ENCODE data around the gene CAMK1D.

The CAMK1D gene

DNA sequence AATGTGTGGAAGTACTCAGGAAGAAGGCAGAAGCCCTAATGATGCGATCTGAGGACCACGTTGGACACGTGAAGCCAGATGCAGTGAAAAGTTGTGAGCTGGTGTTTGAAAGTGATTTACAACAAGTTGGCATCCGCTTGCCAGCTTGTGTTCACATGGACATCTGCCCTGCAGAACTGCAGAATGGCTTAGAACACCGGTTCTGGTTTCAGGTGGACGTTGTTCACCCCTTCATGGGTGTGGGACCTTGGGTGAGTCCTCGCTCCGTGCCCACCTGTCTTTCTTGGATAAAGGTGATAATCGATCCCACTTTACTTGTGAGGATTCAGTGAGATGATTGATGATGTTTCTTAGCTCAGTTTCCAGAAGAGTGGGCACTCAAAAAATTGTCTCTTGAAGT, 53.8 kb downstream of the CAMK1D start:
- DNase-seq (ENCODE audit: low spot score) = no peak

DNA sequence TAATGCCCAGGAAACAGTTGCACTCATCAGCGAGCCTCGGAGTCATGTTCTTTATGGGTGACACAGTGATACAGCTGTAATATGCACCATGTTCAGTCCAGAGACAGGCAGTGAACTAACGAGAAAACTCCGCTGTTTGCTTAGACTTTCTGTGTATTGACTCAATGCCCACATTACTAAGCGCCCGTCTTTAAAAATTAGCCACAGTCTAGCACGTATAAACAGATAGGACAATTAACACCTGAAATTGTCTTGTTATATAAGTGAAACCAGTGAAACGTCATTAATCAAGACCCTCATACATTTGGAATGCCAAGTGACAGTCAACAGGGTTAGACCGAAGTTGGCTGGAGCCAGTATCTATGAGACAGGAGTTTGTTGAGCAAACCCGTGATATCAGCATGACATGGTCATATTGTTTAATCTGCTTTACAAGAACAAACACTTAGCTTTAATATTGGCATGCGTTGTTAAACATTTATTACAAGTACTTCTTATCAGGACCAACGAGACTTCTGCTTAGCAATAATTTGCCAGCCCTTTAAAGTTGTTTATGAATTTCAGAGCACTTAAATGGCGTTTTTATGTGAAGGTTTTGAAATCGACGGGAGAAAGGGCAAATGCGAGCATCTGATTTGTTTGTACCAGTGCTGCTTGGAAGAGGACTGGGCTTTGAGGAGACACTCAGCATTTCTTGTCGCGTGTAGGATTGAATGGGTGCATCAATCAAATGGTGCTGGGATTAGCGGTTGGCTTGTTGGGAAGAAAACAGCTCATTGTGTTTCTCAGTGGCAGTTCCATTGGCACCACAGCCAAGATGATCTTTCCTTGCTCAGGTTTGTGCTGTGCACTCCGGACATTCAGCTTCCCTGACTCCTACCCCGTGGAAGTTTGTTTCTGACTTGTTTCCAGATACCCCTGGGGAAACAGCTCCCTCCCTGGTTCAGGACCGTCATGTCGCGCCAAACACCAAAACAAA, 56.3 kb downstream of the CAMK1D start:
- no peak for DNase-seq (ENCODE audit: low spot score)

DNA sequence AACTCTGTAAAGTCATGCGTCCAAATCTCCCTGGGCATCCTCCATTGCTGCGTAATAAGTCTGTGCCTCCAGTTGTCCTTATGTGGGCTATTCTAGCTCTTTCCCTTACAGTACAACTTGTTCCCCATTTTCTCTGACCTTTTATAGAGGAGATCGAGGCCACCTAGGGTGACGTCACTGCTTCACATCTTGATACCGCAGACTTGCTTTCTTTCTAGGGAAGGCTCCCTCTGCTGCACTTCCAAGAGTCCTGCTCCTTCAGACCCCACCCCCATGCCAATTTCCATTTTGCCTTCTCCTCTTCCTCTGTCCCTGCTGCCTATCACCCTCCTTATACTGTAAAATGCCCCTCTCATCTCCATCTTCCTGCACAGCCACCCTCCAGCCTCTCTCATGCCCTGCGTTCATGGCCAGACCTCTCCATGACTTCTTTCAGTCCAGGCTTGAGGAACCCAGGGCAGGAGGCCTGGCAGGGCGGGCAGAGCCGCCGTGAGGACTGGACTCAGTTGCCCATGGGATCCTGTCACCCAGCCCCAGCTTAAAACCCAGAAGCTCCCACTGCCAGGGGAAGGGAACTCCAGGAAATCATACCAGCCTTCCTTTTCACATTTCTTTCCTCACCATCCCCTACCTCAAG, 57.5 kb downstream of the CAMK1D start:
- no peak for DNase-seq (ENCODE audit: low spot score)

DNA sequence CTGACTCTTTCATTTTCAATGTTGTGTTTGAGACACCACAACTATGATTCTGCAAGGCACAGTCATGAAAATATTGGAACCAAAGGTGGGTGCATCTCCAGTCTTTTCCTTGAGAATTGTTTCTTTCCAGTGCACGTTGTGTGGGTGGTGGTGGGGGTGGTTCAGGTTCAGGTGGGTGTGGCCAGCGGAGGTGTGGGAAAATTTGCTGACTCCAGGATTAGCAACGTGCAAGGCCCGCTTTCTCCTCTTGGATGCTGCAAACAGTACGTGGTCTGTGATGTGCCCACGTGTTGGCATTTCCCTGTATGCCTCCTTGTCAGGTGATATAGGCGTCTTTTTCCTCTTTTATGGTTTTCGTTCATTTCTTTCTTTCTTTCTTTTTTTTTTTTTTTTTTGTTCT, 59.1 kb downstream of the CAMK1D start:
- DNase-seq (ENCODE audit: low spot score) = no peak

DNA sequence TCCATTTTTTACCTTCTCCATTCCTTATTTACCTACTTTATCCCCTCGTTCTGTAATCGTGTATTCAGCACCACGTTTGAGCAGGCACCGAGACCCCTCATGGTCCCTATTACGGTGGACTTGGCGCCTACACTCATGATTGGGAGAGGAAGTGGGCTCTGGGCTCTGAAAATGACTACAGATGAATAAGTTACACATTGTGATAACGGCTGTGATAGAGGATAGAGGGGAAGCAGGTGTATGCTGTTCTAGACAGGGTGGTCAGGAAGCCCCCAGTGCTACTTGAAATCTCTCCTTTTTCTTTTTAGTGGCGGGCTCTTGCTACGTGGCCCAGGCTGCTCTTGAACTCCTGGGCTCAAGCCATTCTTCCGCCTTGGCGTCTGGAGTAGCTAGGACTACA, 59.8 kb downstream of the CAMK1D start:
- DNase-seq (ENCODE audit: low spot score) = no peak

DNA sequence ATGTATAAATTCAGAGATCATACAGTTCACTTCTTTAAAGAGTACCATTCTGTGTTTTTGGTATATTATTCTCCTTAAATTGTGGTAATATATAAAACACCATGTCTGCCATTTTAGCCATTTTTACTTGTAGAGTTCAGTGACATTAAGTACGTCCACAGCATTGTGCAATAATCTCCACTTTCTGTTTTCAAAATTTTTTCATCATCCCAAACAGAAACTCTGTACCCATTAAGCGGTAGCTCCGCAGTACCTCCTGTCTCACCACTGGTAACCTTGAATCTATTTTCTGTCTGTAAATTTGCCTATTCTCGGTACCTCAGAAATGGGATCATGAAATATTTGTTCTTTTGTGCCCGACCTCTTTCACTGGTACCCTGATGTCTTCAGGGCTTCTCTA, 60.3 kb downstream of the CAMK1D start:
- DNase-seq (ENCODE audit: low spot score) = no peak

DNA sequence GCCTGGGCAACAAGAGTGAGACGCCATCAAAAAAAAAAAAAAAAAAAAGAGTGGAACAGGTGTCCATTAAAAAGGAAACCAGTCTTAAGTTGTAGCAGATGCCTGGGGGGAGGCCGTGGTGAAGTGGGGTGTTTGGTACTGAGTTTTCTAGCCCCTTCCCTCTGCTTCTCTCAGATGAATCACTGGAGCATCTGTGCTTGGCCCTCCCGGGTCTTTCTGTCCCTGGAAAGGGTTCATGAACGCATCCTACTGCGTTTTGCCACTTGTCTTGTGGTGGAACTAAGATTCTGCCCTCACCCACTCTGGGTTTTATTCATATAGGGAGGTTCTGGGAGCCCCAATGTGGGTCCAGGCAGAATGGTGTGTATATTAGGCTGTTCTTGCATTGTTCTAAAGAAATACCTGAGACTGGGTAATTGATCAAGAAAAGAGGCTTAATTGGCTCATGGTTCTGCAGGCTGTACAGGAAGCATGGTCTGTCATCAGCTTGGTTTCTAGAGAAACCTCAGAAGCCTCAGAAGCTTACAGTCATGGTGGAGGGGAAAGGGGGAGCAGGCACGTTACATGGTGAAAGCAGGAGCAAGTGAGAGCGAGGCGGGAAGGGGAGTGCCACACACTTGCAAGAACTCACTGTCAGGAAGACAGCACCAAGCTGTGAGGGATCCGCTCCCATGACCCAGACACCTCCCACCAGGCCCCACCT, 63.5 kb downstream of the CAMK1D start:
- DNase-seq (ENCODE audit: low spot score) = peak; percentile 50

DNA sequence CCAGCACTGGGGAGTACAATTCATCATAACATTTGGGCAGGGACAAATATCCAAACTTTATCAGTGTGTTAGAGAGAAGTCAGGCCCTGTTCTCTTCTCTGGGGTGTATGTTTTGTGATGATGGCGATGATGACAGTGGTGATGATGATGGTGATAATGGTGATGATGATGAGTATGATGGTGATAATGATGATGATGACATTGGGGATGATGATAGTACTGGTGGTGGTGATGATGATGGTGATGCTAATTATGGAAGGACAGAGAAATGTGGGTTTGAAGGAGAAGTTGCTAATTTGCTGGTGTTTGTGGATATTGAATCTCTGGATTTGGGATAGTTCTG, 64.0 kb downstream of the CAMK1D start:
- DNase-seq (ENCODE audit: low spot score) = no peak

DNA sequence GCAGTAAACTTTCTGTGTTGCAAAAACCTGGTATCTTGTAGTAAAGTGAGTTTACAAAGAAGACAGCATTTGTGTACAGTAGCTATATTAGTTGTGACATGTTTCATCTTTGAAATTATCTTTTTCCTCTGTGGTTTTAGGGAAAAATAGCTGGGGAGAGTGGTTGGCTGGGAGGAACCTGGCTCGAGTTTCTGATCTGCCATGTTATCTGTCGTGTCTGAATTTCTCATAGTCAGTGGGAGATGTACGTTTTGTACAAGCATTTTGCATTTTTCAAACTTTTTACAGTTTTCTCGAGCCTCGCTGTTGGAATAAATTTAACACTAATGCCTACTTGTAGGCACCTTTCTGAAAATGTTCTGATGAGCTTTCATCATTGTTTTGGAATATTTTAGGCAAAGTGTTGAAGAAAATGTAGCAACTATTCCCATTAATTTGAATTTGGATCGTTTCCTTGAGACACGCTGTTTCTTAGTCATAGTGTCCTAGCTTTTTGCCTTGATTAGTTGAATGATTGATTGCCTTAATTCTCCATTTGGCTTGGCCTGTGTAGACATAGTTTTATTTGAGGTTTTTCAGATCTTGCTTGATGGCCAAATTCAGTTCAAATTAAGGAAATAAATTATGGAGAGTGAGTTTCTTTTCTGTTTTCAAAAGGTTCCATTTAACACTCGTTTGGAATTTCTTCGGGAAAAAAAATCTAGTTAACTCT, 65.1 kb downstream of the CAMK1D start:
- no peak for DNase-seq (ENCODE audit: low spot score)

DNA sequence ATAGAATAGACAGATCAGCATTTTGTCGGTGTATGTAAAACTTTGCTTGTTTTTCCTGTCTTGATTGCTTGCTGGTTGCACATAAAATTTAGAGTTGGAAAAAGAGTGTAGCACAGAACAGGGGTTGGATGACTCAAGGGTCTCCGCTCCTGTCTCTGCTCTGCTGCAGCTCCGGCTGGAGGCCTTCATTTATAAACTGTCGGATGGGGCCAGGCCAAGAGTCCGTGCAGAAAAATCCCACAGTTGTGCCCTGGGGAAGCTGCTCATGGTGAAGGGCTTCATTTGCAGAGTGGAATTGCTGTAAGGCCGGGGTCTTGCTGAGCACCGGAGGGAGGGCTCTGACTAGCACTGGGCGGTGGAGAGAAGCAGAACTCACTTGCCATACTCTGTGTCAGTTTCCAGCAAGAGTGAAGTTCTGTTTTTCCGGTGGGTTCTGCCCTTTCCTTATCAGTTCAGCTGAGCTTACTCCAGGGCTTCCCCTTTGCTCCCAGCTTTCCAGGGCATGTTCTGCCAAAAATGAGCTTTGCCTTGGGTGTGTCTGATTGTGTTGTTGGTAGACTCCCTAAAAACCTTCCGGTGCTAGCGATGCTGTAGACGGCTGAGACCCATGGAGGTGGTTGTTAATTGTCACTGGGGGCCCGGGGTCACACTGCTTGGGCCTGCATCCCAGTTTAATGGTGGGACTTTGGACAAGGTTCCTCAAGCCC, 67.2 kb downstream of the CAMK1D start:
- no peak for DNase-seq (ENCODE audit: low spot score)

DNA sequence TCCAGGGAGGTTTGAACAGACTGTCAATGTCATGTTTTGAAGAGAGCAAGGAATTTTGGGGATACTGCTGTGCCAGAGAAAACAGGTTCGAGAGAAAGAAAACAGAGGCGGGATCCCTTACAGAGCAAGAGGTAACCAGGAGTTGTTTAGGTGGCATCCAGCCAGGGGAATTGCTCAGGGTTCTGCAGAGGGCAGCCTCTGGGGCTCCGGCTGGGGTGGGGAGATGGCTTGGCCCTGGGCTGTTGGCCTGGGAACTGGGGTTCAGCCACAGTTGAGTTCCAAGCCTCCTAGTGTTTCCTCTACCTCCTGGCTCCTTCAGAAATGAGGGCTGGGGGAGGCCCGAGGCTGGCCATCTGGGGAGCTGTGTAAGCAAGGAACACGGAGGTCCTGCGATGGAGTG, 68.0 kb downstream of the CAMK1D start:
- no peak for DNase-seq (ENCODE audit: low spot score)

DNA sequence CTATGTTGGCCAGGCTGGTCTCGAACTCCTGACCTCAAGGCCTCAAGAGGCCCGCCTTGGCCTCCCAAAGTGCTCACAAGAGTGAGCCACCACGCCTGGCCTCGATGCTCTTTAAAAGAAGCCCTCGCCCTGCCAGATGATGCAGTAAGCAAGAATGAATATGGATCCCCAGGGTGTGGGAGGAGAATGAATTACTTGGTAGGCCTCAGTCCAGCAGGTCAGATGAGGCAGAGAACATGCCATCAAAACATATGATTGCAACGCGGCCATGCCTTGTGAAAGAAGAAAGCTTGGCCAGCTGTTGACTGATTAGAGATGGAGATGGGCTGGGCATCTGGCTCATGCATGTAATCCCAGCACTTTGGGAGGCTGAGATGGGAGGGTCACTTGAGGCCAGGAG, 68.7 kb downstream of the CAMK1D start:
- DNase-seq (ENCODE audit: low spot score) = no peak

DNA sequence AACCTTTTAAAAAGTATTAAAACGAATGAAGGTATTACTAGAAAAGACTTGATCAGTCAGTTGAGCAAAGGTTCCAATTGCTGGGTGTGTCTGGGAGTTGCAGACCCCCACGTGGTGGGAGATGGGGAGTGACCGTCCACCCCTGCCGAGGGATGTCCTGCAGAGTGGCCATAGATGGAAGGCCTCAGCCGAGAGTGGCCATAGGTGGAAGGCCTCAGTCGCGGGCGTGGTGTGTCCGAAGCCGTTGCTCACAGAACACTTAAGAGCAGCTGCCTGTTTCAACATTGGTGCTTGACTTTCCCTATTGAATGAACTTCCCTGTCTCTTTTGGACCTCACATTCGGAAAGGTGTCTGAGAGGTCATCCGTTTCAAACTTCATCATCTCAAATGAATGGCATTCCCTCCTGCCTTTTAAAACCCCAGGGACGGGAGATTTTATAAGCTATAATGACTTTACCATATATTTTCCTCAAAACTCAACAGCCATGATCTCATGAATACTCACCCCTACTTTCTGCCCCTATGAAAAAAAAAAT, 69.4 kb downstream of the CAMK1D start:
- no peak for DNase-seq (ENCODE audit: low spot score)

DNA sequence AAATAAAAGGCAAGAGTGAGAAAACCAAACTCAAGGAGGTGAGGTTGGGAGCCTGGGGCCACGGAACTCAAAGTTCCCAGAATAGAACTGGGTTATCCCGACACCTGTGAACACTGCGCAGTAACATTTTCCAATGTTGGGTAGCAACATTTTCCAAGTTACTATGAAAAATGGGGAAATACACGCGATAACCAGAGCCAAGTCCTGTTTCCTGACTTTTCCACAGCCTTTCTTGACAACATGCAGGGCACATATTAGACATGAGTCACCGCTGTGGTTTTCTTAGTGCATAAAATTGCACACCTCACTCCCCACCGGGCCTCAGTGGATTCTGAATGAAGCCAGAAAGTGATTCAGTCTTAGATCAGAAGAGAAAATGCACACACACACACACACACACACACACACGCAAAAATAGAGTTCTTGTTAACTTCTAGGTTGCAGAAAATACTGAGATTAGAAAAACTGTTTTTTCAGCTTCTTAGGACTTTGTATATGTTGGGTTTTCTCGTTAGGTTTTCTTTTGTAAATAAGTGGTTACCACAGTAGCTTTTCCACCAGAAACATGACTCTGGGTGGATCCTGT, 70.0 kb downstream of the CAMK1D start:
- peak; percentile 74 for DNase-seq (ENCODE audit: low spot score)

DNA sequence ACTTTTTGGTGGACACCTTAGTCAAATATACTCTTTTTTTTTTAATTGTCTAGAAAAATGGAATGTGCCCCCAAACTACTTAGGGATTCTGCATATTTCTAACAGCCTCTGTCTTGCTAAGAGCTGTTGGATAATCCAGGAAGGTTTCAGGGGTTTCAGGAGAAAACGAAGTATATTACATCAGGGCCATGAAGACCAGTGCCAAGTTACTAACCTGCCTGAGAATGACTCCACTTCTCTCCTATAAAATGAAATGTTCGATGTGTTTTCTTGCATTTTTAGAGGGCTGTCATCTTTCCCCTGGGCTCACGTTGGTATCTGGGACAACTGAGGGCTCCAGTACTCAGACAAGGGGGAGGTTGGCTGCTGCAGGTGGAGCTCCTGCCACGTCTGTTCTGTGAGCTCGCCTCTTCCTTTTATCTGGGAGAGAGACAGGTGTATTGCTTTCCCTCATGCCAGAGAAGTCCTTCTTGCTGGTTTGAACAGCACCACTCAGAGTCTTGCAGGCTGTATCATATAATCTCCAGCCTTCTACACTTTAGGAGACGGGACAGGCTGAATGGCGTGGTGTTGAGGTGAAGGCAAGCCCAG, 71.3 kb downstream of the CAMK1D start:
- DNase-seq (ENCODE audit: low spot score) = no peak

DNA sequence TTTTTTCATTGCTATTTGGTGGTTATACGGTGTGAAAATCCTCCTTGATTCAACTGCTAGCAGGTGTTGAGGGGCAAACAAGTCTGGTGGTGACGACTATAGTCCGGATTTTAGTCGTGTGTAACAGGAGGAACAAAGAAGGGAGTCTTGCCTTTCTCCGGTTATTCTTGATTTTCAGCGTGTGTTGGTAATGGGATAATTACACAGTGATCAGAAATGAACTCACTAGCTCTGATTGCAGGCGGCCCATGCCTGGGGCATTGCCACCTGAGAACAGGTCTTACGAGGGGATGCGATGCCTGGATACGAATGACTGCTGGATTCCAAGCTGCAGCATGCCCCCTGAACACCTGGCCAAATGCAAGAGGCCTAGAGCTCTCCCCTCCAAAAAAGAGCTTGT, 72.8 kb downstream of the CAMK1D start:
- DNase-seq (ENCODE audit: low spot score) = no peak

DNA sequence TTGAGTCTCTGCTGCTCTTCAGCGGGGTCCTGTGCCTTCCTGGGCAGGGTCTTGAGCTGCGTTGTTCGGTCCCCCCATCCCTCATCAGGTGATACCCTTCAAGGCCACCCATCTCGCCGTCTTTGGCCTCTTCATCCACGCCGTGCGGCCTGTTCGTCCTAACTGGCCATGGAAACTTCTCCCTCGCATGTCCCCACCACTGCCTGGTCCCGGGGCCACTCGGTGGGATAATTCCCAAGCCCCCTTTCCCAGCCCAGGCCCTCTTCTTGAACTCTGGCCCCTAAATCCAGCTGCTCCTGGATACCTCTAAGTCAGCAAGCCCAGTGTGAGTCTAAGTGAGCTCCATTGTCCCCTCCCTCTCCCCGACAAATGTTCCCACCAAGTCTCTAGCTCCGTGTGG, 74.5 kb downstream of the CAMK1D start:
- DNase-seq (ENCODE audit: low spot score) = no peak

DNA sequence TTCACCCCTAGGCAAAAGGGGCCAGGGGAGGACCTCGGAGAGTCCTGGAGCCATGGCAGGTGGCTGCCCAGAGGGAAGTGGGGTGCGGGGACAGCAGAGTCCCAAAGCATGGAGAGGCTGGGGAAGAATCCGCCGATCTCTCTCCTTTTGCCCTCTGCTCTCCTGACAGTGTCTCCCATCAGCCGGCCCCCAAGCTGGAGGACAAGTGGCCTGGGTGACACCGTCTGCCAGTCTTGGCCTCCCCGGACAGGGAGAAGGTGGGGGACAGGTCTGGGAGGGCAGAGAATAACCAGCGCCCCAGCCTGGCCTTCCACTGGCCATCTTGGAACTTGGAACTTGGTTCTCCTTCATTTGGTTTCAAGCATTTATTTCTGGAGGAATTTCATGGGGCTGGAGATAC, 77.9 kb downstream of the CAMK1D start:
- DNase-seq (ENCODE audit: low spot score) = no peak

DNA sequence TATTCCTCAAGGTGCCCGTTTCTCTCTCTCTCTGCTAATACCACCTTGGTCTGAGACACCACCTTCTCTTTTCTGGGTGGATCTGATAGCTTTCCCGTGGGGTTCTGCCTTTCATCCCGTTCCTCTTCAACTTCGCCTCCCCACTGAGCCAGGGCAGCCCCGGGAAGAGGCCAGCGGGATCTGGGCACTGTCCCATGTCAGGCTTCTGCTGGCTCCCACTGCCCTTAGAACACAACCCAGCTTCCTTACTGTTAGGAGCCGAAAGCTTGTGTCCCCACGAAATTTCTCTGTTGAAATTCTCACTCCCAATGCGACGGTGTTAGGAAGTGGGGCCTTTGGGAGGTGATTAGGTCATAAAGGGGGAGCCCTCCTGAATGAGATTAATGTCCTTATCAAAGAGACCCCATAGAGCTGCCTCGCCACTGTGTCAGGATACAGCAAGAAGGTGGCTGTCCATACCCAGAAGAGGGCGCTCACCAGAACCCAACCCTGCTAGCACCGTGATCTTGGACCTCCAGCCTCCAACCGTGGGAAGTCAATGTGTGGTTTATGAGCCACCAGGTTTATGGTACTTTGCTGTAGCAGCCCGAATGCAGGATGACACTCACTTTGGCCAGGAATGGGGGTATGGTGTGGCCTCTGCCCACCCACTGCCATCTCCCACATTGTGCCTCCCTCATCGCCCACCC, 79.2 kb downstream of the CAMK1D start:
- no peak for DNase-seq (ENCODE audit: low spot score)

DNA sequence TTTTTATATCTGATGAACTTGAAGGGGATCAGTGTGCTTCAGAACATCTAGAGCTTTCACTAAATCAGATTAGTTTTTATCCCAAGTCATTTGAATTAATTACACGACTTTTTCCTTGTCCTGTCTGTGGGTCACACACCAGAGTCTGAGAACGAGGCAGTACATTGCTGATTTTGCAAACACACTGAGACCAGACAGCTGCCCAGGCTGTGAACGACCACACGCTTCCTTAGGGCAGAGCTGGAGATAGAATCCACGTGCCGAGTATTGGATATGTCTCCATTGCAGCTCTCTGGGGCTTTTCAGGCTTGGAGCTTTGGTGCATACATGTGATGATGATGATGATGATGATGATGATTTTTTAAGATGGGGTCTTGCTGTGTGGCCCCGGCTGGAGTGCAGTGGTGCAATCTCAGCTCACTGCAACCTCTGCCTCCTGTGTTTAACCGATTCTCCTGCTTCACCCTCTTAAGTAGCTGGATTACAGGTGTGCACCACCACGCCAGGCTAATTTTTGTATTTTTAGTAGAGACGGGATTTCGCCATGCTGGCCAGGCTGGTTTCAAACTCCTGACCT, 81.1 kb downstream of the CAMK1D start:
- DNase-seq (ENCODE audit: low spot score) = no peak
